Osteoblast (primary cell): ENCODE data around the gene NINJ1. TPM values are rescaled to one million over a fixed set of nuclear protein-coding genes. Genes with fewer than 3 reads are reported as not detected.
"Not testable (repeated sequence)": the region's sequence is repeated elsewhere in the genome, so short reads cannot be mapped to it uniquely, and the experiment has no call there.

Experiments used
- DNase-seq: peaks from one replicate; pipeline ENCODE4 v3.0.0; 2011; ENCODE audit warnings: low spot score, mixed read lengths; ENCODE audit not compliant: insufficient read length; ENCODE audit errors: missing footprints
- H2AFZ ChIP-seq: 2 replicates; pipeline ENCODE4 v1.6.0; 2011; ENCODE audit warnings: mild to moderate bottlenecking, low read length
- H3K27ac ChIP-seq: 2 replicates; pipeline ENCODE4 v1.5.1; 2011; ENCODE audit warnings: mild to moderate bottlenecking, low read depth, low read length, moderate library complexity
- H3K27me3 ChIP-seq: 2 replicates; pipeline ENCODE4 v1.6.0; 2012; ENCODE audit warnings: mild to moderate bottlenecking, control low read depth, inconsistent platforms, low read length, moderate library complexity; ENCODE audit not compliant: insufficient read depth
- H3K36me3 ChIP-seq: 2 replicates; pipeline ENCODE4 v1.5.1; 2011; ENCODE audit warnings: mild to moderate bottlenecking, low read length, control low read depth, moderate library complexity; ENCODE audit not compliant: insufficient read depth
- H3K4me1 ChIP-seq: 2 replicates; pipeline ENCODE4 v1.5.1; 2011; ENCODE audit warnings: mild to moderate bottlenecking, low read length, control low read depth, moderate library complexity; ENCODE audit not compliant: insufficient read depth
- H3K4me2 ChIP-seq: 2 replicates; pipeline ENCODE4 v1.6.0; 2011; ENCODE audit warnings: mild to moderate bottlenecking, low read length; ENCODE audit not compliant: insufficient read depth
- H3K4me3 ChIP-seq: fragments of 200-600 bp; sonication (generic); 3 replicates; pipeline ENCODE4 v1.5.1; 2012; ENCODE audit warnings: mild to moderate bottlenecking, low read length, inconsistent platforms; ENCODE audit not compliant: insufficient read depth
- H3K79me2 ChIP-seq: 2 replicates; pipeline ENCODE4 v1.6.0; 2012; ENCODE audit warnings: mild to moderate bottlenecking, low read length, control low read depth, inconsistent platforms; ENCODE audit not compliant: insufficient read depth
- H3K9me3 ChIP-seq: 2 replicates; pipeline ENCODE4 v1.5.1; 2011; ENCODE audit warnings: low read depth, low read length, control low read depth
- H4K20me1 ChIP-seq: 2 replicates; pipeline ENCODE4 v1.6.0; 2012; ENCODE audit warnings: mild to moderate bottlenecking, low read length, control low read depth; ENCODE audit not compliant: insufficient read depth
- CTCF ChIP-seq: IDR thresholded peaks from 2 replicates; pipeline ENCODE4 v1.5.1; 2011; ENCODE audit warnings: mild to moderate bottlenecking, low read depth, low read length, moderate library complexity; ENCODE audit errors: extremely low read depth
- total RNA-seq: library from RNA; depleted of rRNA; stranded (reverse); fragments of >200 nt; gene quantifications from 2 replicates; pipeline ENCODE4 v1.2.3, GENCODE V29; 2012

NINJ1 gene
- total RNA-seq, 1 donor: 34.7 TPM

- Histone ChIP-seq H3K9me3 (no peaks in the 10 kb centered on the region), H3K27me3 (no peaks in the 10 kb centered on the region), H3K4me3 (no peak overlapping the region), H3K27ac (no peak overlapping the region), H3K4me1 (no peaks in the 10 kb centered on the region), H3K79me2 (peaks cover 56% of the 10 kb centered on the region), H3K36me3 (peaks cover 15% of the 10 kb centered on the region), H3K4me2 (no peak overlapping the region), H4K20me1 (peaks cover 36% of the 10 kb centered on the region), H2AFZ (no peak overlapping the region)
- TF ChIP-seq CTCF: no peak
- DNase-seq: peak; percentile 8
These were observed 25.6 kb downstream of the NINJ1 start for GRCh38 chr9:93108291-93109041.

- no peak for DNase-seq
- Histone ChIP-seq H3K27me3 (no peaks in the 10 kb centered on the region), H3K4me3 (no peak overlapping the region), H3K79me2 (peaks cover 63% of the 10 kb centered on the region), H3K27ac (no peak overlapping the region), H4K20me1 (peaks cover 36% of the 10 kb centered on the region), H3K36me3 (peaks cover 9% of the 10 kb centered on the region), H3K9me3 (no peaks in the 10 kb centered on the region), H2AFZ (no peak overlapping the region), H3K4me2 (no peak overlapping the region), H3K4me1 (no peaks in the 10 kb centered on the region)
- no peak for TF ChIP-seq CTCF
These were observed 26.3 kb downstream of the NINJ1 start for GRCh38 chr9:93107825-93108161.

GRCh38 chr9:93107151-93107824, 26.8 kb downstream of the NINJ1 start:
- no peaks in the 10 kb centered on the region for H3K27me3 ChIP-seq
- no peak overlapping the region for H2AFZ ChIP-seq
- peaks cover 9% of the 10 kb centered on the region for H3K36me3 ChIP-seq
- peaks cover 35% of the 10 kb centered on the region for H4K20me1 ChIP-seq
- H3K4me3 ChIP-seq: no peak overlapping the region
- DNase-seq: no peak
- H3K27ac ChIP-seq: no peak overlapping the region
- no peak for TF ChIP-seq CTCF
- no peak overlapping the region for H3K4me2 ChIP-seq
- peaks cover 68% of the 10 kb centered on the region for H3K79me2 ChIP-seq
- H3K9me3 ChIP-seq: no peaks in the 10 kb centered on the region
- no peaks in the 10 kb centered on the region for H3K4me1 ChIP-seq

GRCh38 chr9:93105620-93106019, 28.4 kb downstream of the NINJ1 start:
- Histone ChIP-seq H3K4me2 (no peak overlapping the region), H3K9me3 (no peaks in the 10 kb centered on the region), H2AFZ (no peak overlapping the region), H3K27ac (no peak overlapping the region), H3K4me1 (no peaks in the 10 kb centered on the region), H4K20me1 (peaks cover 35% of the 10 kb centered on the region), H3K27me3 (no peaks in the 10 kb centered on the region), H3K79me2 (peaks cover 85% of the 10 kb centered on the region), H3K36me3 (peaks cover 4% of the 10 kb centered on the region), H3K4me3 (no peak overlapping the region)
- TF ChIP-seq CTCF: no peak
- DNase-seq: no peak

GRCh38 chr9:93101086-93101485, 33.0 kb downstream of the NINJ1 start:
- Histone ChIP-seq H3K4me1 (peaks cover 27% of the 10 kb centered on the region), H4K20me1 (peaks cover 30% of the 10 kb centered on the region), H3K79me2 (peaks cover 92% of the 10 kb centered on the region)
- DNase-seq, H3K27me3 ChIP-seq, H3K9me3 ChIP-seq, H3K36me3 ChIP-seq, H3K4me2 ChIP-seq, H3K4me3 ChIP-seq, H3K27ac ChIP-seq, H2AFZ ChIP-seq: not testable (repeated sequence)
